HepG2 (cell line): ENCODE measurements around the gene SPECC1L. TPM values are rescaled to one million over a fixed set of nuclear protein-coding genes. Genes with fewer than 3 reads are reported as not detected.
A peak's percentile ranks its signal among the peaks of the same experiment; 100 is the strongest.

Experiments
- ATF7 ChIP-seq, 2 experiments: fragments of 450-650 bp in 1 of 2; sonication (generic) in 1 of 2; formaldehyde crosslinking in 1 of 2; IDR thresholded peaks; 2 replicates each; pipeline versions ENCODE4 v1.4.0 to v1.6.1; 2016 to 2020; ENCODE audit warnings: antibody characterized with exemption in 1 of 2, mild to moderate bottlenecking in 1 of 2, missing genetic modification reagents in 1 of 2
- CREB1 ChIP-seq, 2 experiments: fragments of 450-650 bp in 1 of 2; IDR thresholded peaks; 2 replicates each; pipeline ENCODE4 v1.6.1; 2016 to 2017; ENCODE audit warnings: control low read depth in 1 of 2, mild to moderate bottlenecking in 1 of 2, missing compliant biosample characterization in 1 of 2, missing genetic modification characterization in 1 of 2
- HOXA5 ChIP-seq: sonication (generic); formaldehyde crosslinking; IDR thresholded peaks from 2 replicates; pipeline ENCODE4 v1.4.0; 2020; ENCODE audit warnings: missing genetic modification reagents
- HOXA9 ChIP-seq: sonication (generic); formaldehyde crosslinking; IDR thresholded peaks from 2 replicates; pipeline ENCODE4 v1.8.1; 2022; ENCODE audit warnings: missing genetic modification reagents, mild to moderate bottlenecking, moderate library complexity, borderline replicate concordance
- KDM4B ChIP-seq: sonication (generic); formaldehyde crosslinking; IDR thresholded peaks from 2 replicates; pipeline ENCODE4 v1.4.0; 2020; ENCODE audit warnings: missing genetic modification reagents
- KMT2A ChIP-seq: sonication (generic); formaldehyde crosslinking; IDR thresholded peaks from 2 replicates; pipeline ENCODE4 v1.4.0; 2020; ENCODE audit warnings: missing genetic modification reagents
- MBD4 ChIP-seq: IDR thresholded peaks from 2 replicates; pipeline ENCODE4 v1.6.1; 2012; ENCODE audit warnings: low read length, inconsistent platforms, borderline replicate concordance
- MED8 ChIP-seq: sonication (generic); formaldehyde crosslinking; IDR thresholded peaks from 2 replicates; pipeline ENCODE4 v1.8.1; 2023; ENCODE audit warnings: mild to moderate bottlenecking, missing genetic modification reagents; ENCODE audit not compliant: insufficient replicate concordance
- ONECUT2 ChIP-seq: sonication (generic); formaldehyde crosslinking; IDR thresholded peaks from 2 replicates; pipeline ENCODE4 v1.4.0; 2020; ENCODE audit warnings: missing genetic modification reagents
- PAF1 ChIP-seq: IDR thresholded peaks from 2 replicates; pipeline ENCODE4 v1.6.1; 2016; ENCODE audit warnings: missing genetic modification reagents, missing compliant biosample characterization
- RXRB ChIP-seq: IDR thresholded peaks from 2 replicates; pipeline ENCODE4 v1.6.1; 2016; ENCODE audit warnings: borderline replicate concordance, missing genetic modification reagents, missing compliant biosample characterization
- TOPORS ChIP-seq: sonication (generic); formaldehyde crosslinking; IDR thresholded peaks from 2 replicates; pipeline ENCODE4 v1.8.0; 2023; ENCODE audit warnings: mild to moderate bottlenecking, missing genetic modification reagents
- XBP1 ChIP-seq: sonication (generic); formaldehyde crosslinking; IDR thresholded peaks from 2 replicates; pipeline ENCODE4 v1.5.0; 2020; ENCODE audit warnings: missing genetic modification reagents
- ZNF136 ChIP-seq: sonication (generic); formaldehyde crosslinking; IDR thresholded peaks from 2 replicates; pipeline ENCODE4 v1.8.1; 2022; ENCODE audit warnings: low read depth, mild to moderate bottlenecking, moderate library complexity, missing genetic modification reagents
- ZNF652 ChIP-seq: IDR thresholded peaks from 2 replicates; pipeline ENCODE4 v1.6.1; 2016; ENCODE audit warnings: low read depth, borderline replicate concordance
- polyA plus RNA-seq, 8 experiments: library from polyadenylated mRNA; depleted of rRNA in 3 of 8; stranded (reverse) in 7 of 8; unstranded in 1 of 8; fragments of >200 nt; fragmentation: Illumina TruSeq in 4 of 8; extraction: Trizol in 4 of 8; gene quantifications; 2 replicates each; pipeline versions ENCODE4 v1.2.1 to v1.2.3, GENCODE V29; 2011 to 2016; ENCODE audit warnings: low read depth in 4 of 8, missing spikeins in 1 of 8, mixed read lengths in 1 of 8; ENCODE audit not compliant: insufficient read depth in 1 of 8
- total RNA-seq, 5 experiments: library from RNA; depleted of rRNA; stranded (reverse); fragments of >200 nt; fragmentation: Illumina TruSeq; extraction: Trizol; gene quantifications; 2 replicates each; pipeline ENCODE4 v1.2.3, GENCODE V29; 2016; ENCODE audit warnings: low read depth in 1 of 5
- TF ChIP-seq, protein P1 (sequence below): sonication (generic); formaldehyde crosslinking; IDR thresholded peaks from 2 replicates; pipeline ENCODE4 v1.4.0; 2020; ENCODE audit warnings: missing genetic modification reagents, mild to moderate bottlenecking, borderline replicate concordance
- TF ChIP-seq, protein P2 (sequence below): sonication (generic); formaldehyde crosslinking; IDR thresholded peaks from 2 replicates; pipeline ENCODE4 v1.8.1; 2023; ENCODE audit warnings: mild to moderate bottlenecking, missing genetic modification reagents
- TF ChIP-seq, protein P3 (sequence below): IDR thresholded peaks from 2 replicates; pipeline ENCODE4 v1.6.1; 2016; ENCODE audit warnings: low read depth, control low read depth
- TF ChIP-seq, protein P4 (sequence below): sonication (generic); formaldehyde crosslinking; IDR thresholded peaks from 2 replicates; pipeline ENCODE4 v1.4.0; 2020; ENCODE audit warnings: mild to moderate bottlenecking, missing genetic modification reagents
- TF ChIP-seq, protein P5 (sequence below): sonication (generic); formaldehyde crosslinking; IDR thresholded peaks from 2 replicates; pipeline ENCODE4 v1.4.0; 2020; ENCODE audit warnings: missing genetic modification reagents

The SPECC1L gene
- total and polyA plus RNA-seq, 2 of the 13 experiments (the other 11 are each of a cell fraction or from before 2014, with no cell fraction given): 14.1 to 30.3 TPM

DNA sequence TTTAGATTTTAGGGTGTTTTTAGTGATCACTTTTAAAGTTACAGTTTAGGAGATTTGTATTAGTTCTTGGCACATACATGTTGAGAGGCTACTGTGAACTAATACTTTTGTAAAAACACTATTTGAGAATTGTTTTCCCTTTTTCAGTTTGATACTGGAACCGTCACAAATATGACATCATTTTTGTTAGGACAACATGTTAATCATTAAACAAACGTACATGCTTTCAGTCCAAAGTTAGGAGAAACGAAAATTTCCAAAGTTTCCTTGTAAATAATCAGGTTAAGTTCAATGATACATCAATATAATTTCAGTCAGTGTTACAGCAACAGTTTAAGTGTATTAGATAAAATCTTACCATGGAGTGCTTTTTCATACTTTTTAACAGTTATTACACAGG, 53.1 kb downstream of the SPECC1L start (continued):
- TF ChIP-seq, protein P1, sequence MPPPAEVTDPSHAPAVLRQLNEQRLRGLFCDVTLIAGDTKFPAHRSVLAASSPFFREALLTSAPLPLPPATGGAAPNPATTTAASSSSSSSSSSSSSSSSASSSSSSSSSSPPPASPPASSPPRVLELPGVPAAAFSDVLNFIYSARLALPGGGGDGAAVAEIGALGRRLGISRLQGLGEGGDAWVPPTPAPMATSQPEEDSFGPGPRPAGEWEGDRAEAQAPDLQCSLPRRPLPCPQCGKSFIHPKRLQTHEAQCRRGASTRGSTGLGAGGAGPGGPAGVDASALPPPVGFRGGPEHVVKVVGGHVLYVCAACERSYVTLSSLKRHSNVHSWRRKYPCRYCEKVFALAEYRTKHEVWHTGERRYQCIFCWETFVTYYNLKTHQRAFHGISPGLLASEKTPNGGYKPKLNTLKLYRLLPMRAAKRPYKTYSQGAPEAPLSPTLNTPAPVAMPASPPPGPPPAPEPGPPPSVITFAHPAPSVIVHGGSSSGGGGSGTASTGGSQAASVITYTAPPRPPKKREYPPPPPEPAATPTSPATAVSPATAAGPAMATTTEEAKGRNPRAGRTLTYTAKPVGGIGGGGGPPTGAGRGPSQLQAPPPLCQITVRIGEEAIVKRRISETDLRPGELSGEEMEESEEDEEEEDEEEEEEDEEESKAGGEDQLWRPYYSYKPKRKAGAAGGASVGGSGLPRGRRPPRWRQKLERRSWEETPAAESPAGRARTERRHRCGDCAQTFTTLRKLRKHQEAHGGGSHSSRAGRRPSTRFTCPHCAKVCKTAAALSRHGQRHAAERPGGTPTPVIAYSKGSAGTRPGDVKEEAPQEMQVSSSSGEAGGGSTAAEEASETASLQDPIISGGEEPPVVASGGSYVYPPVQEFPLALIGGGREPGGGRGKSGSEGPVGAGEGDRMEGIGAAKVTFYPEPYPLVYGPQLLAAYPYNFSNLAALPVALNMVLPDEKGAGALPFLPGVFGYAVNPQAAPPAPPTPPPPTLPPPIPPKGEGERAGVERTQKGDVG (CRISPR knock-in tag): no peak
- TF ChIP-seq HOXA5 (no peak), CREB1 (IDR thresholded peaks at IDR 0.05) (peak; percentile 12; the same call in 1 of the 2 replicates), CREB1 (CRISPR knock-in tag; IDR thresholded peaks at IDR 0.05) (no peak), ZNF136 (CRISPR knock-in tag) (no peak), TOPORS (CRISPR knock-in tag) (no peak), KMT2A (no peak), PAF1 (CRISPR knock-in tag) (no peak), RXRB (CRISPR knock-in tag) (no peak), HOXA9 (CRISPR knock-in tag) (no peak), KDM4B (CRISPR knock-in tag) (no peak), MBD4 (no peak), ZNF652 (CRISPR knock-in tag) (no peak), XBP1 (CRISPR knock-in tag) (no peak), MED8 (CRISPR knock-in tag) (no peak), ATF7 (IDR thresholded peaks at IDR 0.05) (peak; percentile 86), ATF7 (CRISPR knock-in tag; IDR thresholded peaks at IDR 0.05) (no peak), ONECUT2 (CRISPR knock-in tag) (no peak)
- TF ChIP-seq, protein P2, sequence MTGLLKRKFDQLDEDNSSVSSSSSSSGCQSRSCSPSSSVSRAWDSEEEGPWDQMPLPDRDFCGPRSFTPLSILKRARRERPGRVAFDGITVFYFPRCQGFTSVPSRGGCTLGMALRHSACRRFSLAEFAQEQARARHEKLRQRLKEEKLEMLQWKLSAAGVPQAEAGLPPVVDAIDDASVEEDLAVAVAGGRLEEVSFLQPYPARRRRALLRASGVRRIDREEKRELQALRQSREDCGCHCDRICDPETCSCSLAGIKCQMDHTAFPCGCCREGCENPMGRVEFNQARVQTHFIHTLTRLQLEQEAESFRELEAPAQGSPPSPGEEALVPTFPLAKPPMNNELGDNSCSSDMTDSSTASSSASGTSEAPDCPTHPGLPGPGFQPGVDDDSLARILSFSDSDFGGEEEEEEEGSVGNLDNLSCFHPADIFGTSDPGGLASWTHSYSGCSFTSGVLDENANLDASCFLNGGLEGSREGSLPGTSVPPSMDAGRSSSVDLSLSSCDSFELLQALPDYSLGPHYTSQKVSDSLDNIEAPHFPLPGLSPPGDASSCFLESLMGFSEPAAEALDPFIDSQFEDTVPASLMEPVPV (CRISPR knock-in tag): no peak
- TF ChIP-seq, protein P3, sequence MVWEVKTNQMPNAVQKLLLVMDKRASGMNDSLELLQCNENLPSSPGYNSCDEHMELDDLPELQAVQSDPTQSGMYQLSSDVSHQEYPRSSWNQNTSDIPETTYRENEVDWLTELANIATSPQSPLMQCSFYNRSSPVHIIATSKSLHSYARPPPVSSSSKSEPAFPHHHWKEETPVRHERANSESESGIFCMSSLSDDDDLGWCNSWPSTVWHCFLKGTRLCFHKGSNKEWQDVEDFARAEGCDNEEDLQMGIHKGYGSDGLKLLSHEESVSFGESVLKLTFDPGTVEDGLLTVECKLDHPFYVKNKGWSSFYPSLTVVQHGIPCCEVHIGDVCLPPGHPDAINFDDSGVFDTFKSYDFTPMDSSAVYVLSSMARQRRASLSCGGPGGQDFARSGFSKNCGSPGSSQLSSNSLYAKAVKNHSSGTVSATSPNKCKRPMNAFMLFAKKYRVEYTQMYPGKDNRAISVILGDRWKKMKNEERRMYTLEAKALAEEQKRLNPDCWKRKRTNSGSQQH (CRISPR knock-in tag): no peak
- TF ChIP-seq, protein P4, sequence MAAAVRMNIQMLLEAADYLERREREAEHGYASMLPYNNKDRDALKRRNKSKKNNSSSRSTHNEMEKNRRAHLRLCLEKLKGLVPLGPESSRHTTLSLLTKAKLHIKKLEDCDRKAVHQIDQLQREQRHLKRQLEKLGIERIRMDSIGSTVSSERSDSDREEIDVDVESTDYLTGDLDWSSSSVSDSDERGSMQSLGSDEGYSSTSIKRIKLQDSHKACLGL (CRISPR knock-in tag): no peak
- TF ChIP-seq, protein P5, sequence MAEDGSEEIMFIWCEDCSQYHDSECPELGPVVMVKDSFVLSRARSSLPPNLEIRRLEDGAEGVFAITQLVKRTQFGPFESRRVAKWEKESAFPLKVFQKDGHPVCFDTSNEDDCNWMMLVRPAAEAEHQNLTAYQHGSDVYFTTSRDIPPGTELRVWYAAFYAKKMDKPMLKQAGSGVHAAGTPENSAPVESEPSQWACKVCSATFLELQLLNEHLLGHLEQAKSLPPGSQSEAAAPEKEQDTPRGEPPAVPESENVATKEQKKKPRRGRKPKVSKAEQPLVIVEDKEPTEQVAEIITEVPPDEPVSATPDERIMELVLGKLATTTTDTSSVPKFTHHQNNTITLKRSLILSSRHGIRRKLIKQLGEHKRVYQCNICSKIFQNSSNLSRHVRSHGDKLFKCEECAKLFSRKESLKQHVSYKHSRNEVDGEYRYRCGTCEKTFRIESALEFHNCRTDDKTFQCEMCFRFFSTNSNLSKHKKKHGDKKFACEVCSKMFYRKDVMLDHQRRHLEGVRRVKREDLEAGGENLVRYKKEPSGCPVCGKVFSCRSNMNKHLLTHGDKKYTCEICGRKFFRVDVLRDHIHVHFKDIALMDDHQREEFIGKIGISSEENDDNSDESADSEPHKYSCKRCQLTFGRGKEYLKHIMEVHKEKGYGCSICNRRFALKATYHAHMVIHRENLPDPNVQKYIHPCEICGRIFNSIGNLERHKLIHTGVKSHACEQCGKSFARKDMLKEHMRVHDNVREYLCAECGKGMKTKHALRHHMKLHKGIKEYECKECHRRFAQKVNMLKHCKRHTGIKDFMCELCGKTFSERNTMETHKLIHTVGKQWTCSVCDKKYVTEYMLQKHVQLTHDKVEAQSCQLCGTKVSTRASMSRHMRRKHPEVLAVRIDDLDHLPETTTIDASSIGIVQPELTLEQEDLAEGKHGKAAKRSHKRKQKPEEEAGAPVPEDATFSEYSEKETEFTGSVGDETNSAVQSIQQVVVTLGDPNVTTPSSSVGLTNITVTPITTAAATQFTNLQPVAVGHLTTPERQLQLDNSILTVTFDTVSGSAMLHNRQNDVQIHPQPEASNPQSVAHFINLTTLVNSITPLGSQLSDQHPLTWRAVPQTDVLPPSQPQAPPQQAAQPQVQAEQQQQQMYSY (CRISPR knock-in tag): no peak
